Measurements from ENCODE around the gene CTNNA1.

Gene CTNNA1

GRCh38 chr5:138733509-138733908, 19.7 kb upstream of the CTNNA1 start:
- WGBS (ENCODE audit: insufficient coverage): 100% methylated on average over 2 of the region's 2 CpGs
- POLR2A ChIA-PET: no interaction called here
- Histone ChIP-seq H3K27ac (ENCODE audit: insufficient read depth in 1 of 2, low read depth in 1 of 2, low read length in 2 of 2, poor library complexity in 1 of 2, severe bottlenecking in 2 of 2) (no peak overlapping the region), H3K4me1 (ENCODE audit: control extremely low read depth in 1 of 4, control insufficient read depth in 4 of 4, insufficient read depth in 4 of 4, low read length in 3 of 4) (no peaks in the 10 kb centered on the region), H3K9me3 (ENCODE audit: control extremely low read depth in 1 of 5, control insufficient read depth in 4 of 5, insufficient read depth in 2 of 5, low read depth in 1 of 5, low read length in 4 of 5) (peaks cover 0 to 5% (median 0%) of the 10 kb centered on the region in 5 experiments), H3K36me3 (ENCODE audit: control insufficient read depth in 4 of 4, insufficient read depth in 4 of 4, low read length in 3 of 4) (no peaks in the 10 kb centered on the region), H3K27me3 (replicated peaks in 2 of 5; ENCODE audit: control insufficient read depth in 4 of 5, insufficient read depth in 5 of 5, low read length in 4 of 5) (no peaks in the 10 kb centered on the region), H3K4me3 (ENCODE audit: control insufficient read depth in 1 of 7, extremely low read depth in 1 of 7, insufficient read depth in 4 of 7, low read depth in 2 of 7, low read length in 6 of 7) (no peak overlapping the region)
- CTCF ChIA-PET: interaction anchor here (1.1 kb wide), 1 partner anchor 35 kb away, joined by 3 read pairs; no protein-coding TSS in a partner anchor
- DNase-seq: no peak

- H3K9me3 ChIP-seq (ENCODE audit: control extremely low read depth in 1 of 5, control insufficient read depth in 4 of 5, insufficient read depth in 2 of 5, low read depth in 1 of 5, low read length in 4 of 5): peaks cover 0 to 5% (median 0%) of the 10 kb centered on the region in 5 experiments
- no peak overlapping the region for H3K4me3 ChIP-seq (ENCODE audit: control insufficient read depth in 1 of 7, extremely low read depth in 1 of 7, insufficient read depth in 4 of 7, low read depth in 2 of 7, low read length in 6 of 7)
- DNase-seq: no peak
- H3K27me3 ChIP-seq (replicated peaks in 2 of 5; ENCODE audit: control insufficient read depth in 4 of 5, insufficient read depth in 5 of 5, low read length in 4 of 5): no peaks in the 10 kb centered on the region
- CTCF ChIA-PET: interaction anchor here (1.8 kb wide), 1 partner anchor 15 kb away, joined by 5 read pairs; no protein-coding TSS in a partner anchor
- 100% methylated on average over 2 of the region's 5 CpGs for WGBS (ENCODE audit: insufficient coverage)
- H3K36me3 ChIP-seq (ENCODE audit: control insufficient read depth in 4 of 4, insufficient read depth in 4 of 4, low read length in 3 of 4): no peaks in the 10 kb centered on the region
- H3K27ac ChIP-seq (ENCODE audit: insufficient read depth in 1 of 2, low read depth in 1 of 2, low read length in 2 of 2, poor library complexity in 1 of 2, severe bottlenecking in 2 of 2): no peak overlapping the region
- POLR2A ChIA-PET: interaction anchor here (0.7 kb wide), 1 partner anchor 72 kb away, joined by 7 read pairs; no protein-coding TSS in a partner anchor
- no peaks in the 10 kb centered on the region for H3K4me1 ChIP-seq (ENCODE audit: control extremely low read depth in 1 of 4, control insufficient read depth in 4 of 4, insufficient read depth in 4 of 4, low read length in 3 of 4)
These were observed 16.9 kb upstream of the CTNNA1 start for GRCh38 chr5:138736293-138736692.

- CTCF ChIA-PET: interaction anchor here (1.0 kb wide), 1 partner anchor 97 kb away, joined by 3 read pairs; no protein-coding TSS in a partner anchor
- WGBS (ENCODE audit: insufficient coverage): 94% methylated on average over 2 of the region's 2 CpGs
These were observed 15.5 kb upstream of the CTNNA1 start for GRCh38 chr5:138737494-138738265.

GRCh38 chr5:138738399-138738798, 14.8 kb upstream of the CTNNA1 start:
- DNase-seq: no peak
- Histone ChIP-seq H3K27ac (ENCODE audit: insufficient read depth in 1 of 2, low read depth in 1 of 2, low read length in 2 of 2, poor library complexity in 1 of 2, severe bottlenecking in 2 of 2) (no peak overlapping the region), H3K36me3 (ENCODE audit: control insufficient read depth in 4 of 4, insufficient read depth in 4 of 4, low read length in 3 of 4) (no peaks in the 10 kb centered on the region), H3K4me3 (ENCODE audit: control insufficient read depth in 1 of 7, extremely low read depth in 1 of 7, insufficient read depth in 4 of 7, low read depth in 2 of 7, low read length in 6 of 7) (no peak overlapping the region), H3K9me3 (ENCODE audit: control extremely low read depth in 1 of 5, control insufficient read depth in 4 of 5, insufficient read depth in 2 of 5, low read depth in 1 of 5, low read length in 4 of 5) (peaks cover 0 to 5% (median 0%) of the 10 kb centered on the region in 5 experiments), H3K27me3 (replicated peaks in 2 of 5; ENCODE audit: control insufficient read depth in 4 of 5, insufficient read depth in 5 of 5, low read length in 4 of 5) (no peaks in the 10 kb centered on the region), H3K4me1 (ENCODE audit: control extremely low read depth in 1 of 4, control insufficient read depth in 4 of 4, insufficient read depth in 4 of 4, low read length in 3 of 4) (peaks cover 0 to 11% (median 5%) of the 10 kb centered on the region in 4 experiments)
- CTCF ChIA-PET: interaction anchor here (1.8 kb wide), 1 partner anchor 10 kb away, joined by 5 read pairs; no protein-coding TSS in a partner anchor
- POLR2A ChIA-PET: no interaction called here
- WGBS (ENCODE audit: insufficient coverage): 92% methylated on average over 2 of the region's 4 CpGs

More at GRCh38 chr5:138737494-138738265, 15.5 kb upstream of the CTNNA1 start:
- Histone ChIP-seq H3K4me3 (ENCODE audit: control insufficient read depth in 1 of 7, extremely low read depth in 1 of 7, insufficient read depth in 4 of 7, low read depth in 2 of 7, low read length in 6 of 7) (no peak overlapping the region), H3K27ac (ENCODE audit: insufficient read depth in 1 of 2, low read depth in 1 of 2, low read length in 2 of 2, poor library complexity in 1 of 2, severe bottlenecking in 2 of 2) (no peak overlapping the region), H3K9me3 (ENCODE audit: control extremely low read depth in 1 of 5, control insufficient read depth in 4 of 5, insufficient read depth in 2 of 5, low read depth in 1 of 5, low read length in 4 of 5) (peaks cover 0 to 5% (median 0%) of the 10 kb centered on the region in 5 experiments), H3K36me3 (ENCODE audit: control insufficient read depth in 4 of 4, insufficient read depth in 4 of 4, low read length in 3 of 4) (no peaks in the 10 kb centered on the region), H3K27me3 (replicated peaks in 2 of 5; ENCODE audit: control insufficient read depth in 4 of 5, insufficient read depth in 5 of 5, low read length in 4 of 5) (no peaks in the 10 kb centered on the region), H3K4me1 (ENCODE audit: control extremely low read depth in 1 of 4, control insufficient read depth in 4 of 4, insufficient read depth in 4 of 4, low read length in 3 of 4) (peaks cover 0 to 10% (median 5%) of the 10 kb centered on the region in 4 experiments)
- DNase-seq: no peak
- POLR2A ChIA-PET: interaction anchor here (0.6 kb wide), 1 partner anchor 163 kb away, joined by 3 read pairs; the partner anchor contains the start of gene HSPA9

- ChIA-PET POLR2A (no interaction called here), CTCF (interaction anchor here (1.8 kb wide), 1 partner anchor 12 kb away, joined by 5 read pairs; no protein-coding TSS in a partner anchor)
- Histone ChIP-seq H3K4me3 (ENCODE audit: control insufficient read depth in 1 of 7, extremely low read depth in 1 of 7, insufficient read depth in 4 of 7, low read depth in 2 of 7, low read length in 6 of 7) (no peak overlapping the region), H3K27me3 (replicated peaks in 2 of 5; ENCODE audit: control insufficient read depth in 4 of 5, insufficient read depth in 5 of 5, low read length in 4 of 5) (no peaks in the 10 kb centered on the region), H3K27ac (ENCODE audit: insufficient read depth in 1 of 2, low read depth in 1 of 2, low read length in 2 of 2, poor library complexity in 1 of 2, severe bottlenecking in 2 of 2) (no peak overlapping the region), H3K36me3 (ENCODE audit: control insufficient read depth in 4 of 4, insufficient read depth in 4 of 4, low read length in 3 of 4) (no peaks in the 10 kb centered on the region), H3K4me1 (ENCODE audit: control extremely low read depth in 1 of 4, control insufficient read depth in 4 of 4, insufficient read depth in 4 of 4, low read length in 3 of 4) (peaks cover 0 to 11% (median 5%) of the 10 kb centered on the region in 4 experiments), H3K9me3 (ENCODE audit: control extremely low read depth in 1 of 5, control insufficient read depth in 4 of 5, insufficient read depth in 2 of 5, low read depth in 1 of 5, low read length in 4 of 5) (no peaks in the 10 kb centered on the region)
- WGBS (ENCODE audit: insufficient coverage): 100% methylated on average over 1 of the region's 1 CpG
- DNase-seq: no peak
These were observed 13.3 kb upstream of the CTNNA1 start for GRCh38 chr5:138739938-138740337.

- H3K36me3 ChIP-seq (ENCODE audit: control insufficient read depth in 4 of 4, insufficient read depth in 4 of 4, low read length in 3 of 4): no peaks in the 10 kb centered on the region
- no peaks in the 10 kb centered on the region for H3K9me3 ChIP-seq (ENCODE audit: control extremely low read depth in 1 of 5, control insufficient read depth in 4 of 5, insufficient read depth in 2 of 5, low read depth in 1 of 5, low read length in 4 of 5)
- peaks cover 0 to 11% (median 5%) of the 10 kb centered on the region in 4 experiments for H3K4me1 ChIP-seq (ENCODE audit: control extremely low read depth in 1 of 4, control insufficient read depth in 4 of 4, insufficient read depth in 4 of 4, low read length in 3 of 4)
- WGBS (ENCODE audit: insufficient coverage): 100% methylated on average over 3 of the region's 4 CpGs
- no peaks in the 10 kb centered on the region for H3K27me3 ChIP-seq (replicated peaks in 2 of 5; ENCODE audit: control insufficient read depth in 4 of 5, insufficient read depth in 5 of 5, low read length in 4 of 5)
- no peak overlapping the region for H3K4me3 ChIP-seq (ENCODE audit: control insufficient read depth in 1 of 7, extremely low read depth in 1 of 7, insufficient read depth in 4 of 7, low read depth in 2 of 7, low read length in 6 of 7)
- CTCF ChIA-PET: no interaction called here
- no peak overlapping the region for H3K27ac ChIP-seq (ENCODE audit: insufficient read depth in 1 of 2, low read depth in 1 of 2, low read length in 2 of 2, poor library complexity in 1 of 2, severe bottlenecking in 2 of 2)
- POLR2A ChIA-PET: no interaction called here
- no peak for DNase-seq
These were observed 9.7 kb upstream of the CTNNA1 start for GRCh38 chr5:138743484-138743883.

- no peak for DNase-seq
- H3K27me3 ChIP-seq (replicated peaks in 2 of 5; ENCODE audit: control insufficient read depth in 4 of 5, insufficient read depth in 5 of 5, low read length in 4 of 5): no peaks in the 10 kb centered on the region
- peaks cover 0 to 11% (median 5%) of the 10 kb centered on the region in 4 experiments for H3K4me1 ChIP-seq (ENCODE audit: control extremely low read depth in 1 of 4, control insufficient read depth in 4 of 4, insufficient read depth in 4 of 4, low read length in 3 of 4)
- ChIA-PET CTCF (no interaction called here), POLR2A (no interaction called here)
- no peaks in the 10 kb centered on the region for H3K36me3 ChIP-seq (ENCODE audit: control insufficient read depth in 4 of 4, insufficient read depth in 4 of 4, low read length in 3 of 4)
- H3K27ac ChIP-seq (ENCODE audit: insufficient read depth in 1 of 2, low read depth in 1 of 2, low read length in 2 of 2, poor library complexity in 1 of 2, severe bottlenecking in 2 of 2): no peak overlapping the region
- H3K4me3 ChIP-seq (ENCODE audit: control insufficient read depth in 1 of 7, extremely low read depth in 1 of 7, insufficient read depth in 4 of 7, low read depth in 2 of 7, low read length in 6 of 7): no peak overlapping the region
- H3K9me3 ChIP-seq (ENCODE audit: control extremely low read depth in 1 of 5, control insufficient read depth in 4 of 5, insufficient read depth in 2 of 5, low read depth in 1 of 5, low read length in 4 of 5): no peaks in the 10 kb centered on the region
- 96% methylated on average over 5 of the region's 6 CpGs for WGBS (ENCODE audit: insufficient coverage)
These were observed 8.0 kb upstream of the CTNNA1 start for GRCh38 chr5:138745268-138745667.
